ENCODE data around the gene SLC9A2. TPM values are rescaled to one million over a fixed set of nuclear protein-coding genes. Genes with fewer than 3 reads are reported as not detected.

Gene SLC9A2
- total and polyA plus RNA-seq, 2 of the 13 experiments (the other 11 are each of a cell fraction or from before 2014, with no cell fraction given), result 0.02 TPM; not detected in 1

DNA sequence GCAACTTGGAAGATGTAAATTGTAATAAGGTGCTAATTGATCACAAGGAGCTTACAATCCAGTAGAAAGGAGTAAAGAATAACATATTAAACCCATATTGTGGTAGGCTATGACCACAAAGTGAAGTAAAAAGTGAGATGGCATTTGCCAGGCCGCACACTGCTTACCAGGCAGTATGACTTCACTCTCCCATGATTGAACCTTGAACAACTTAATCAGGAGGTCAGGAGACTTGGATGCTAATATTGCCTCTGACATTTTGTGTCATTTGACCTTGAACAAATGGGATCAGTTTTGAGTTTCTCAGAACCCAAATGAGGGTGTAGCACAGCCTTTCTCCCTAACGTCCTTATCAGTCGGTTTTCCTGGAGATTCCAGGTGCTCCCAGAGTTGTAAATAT lies 44.0 kb downstream of the SLC9A2 start (continued):
- TF ChIP-seq, protein P1, sequence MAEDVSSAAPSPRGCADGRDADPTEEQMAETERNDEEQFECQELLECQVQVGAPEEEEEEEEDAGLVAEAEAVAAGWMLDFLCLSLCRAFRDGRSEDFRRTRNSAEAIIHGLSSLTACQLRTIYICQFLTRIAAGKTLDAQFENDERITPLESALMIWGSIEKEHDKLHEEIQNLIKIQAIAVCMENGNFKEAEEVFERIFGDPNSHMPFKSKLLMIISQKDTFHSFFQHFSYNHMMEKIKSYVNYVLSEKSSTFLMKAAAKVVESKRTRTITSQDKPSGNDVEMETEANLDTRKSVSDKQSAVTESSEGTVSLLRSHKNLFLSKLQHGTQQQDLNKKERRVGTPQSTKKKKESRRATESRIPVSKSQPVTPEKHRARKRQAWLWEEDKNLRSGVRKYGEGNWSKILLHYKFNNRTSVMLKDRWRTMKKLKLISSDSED (CRISPR knock-in tag; IDR thresholded peaks at IDR 0.05), result no peak
- TF ChIP-seq PHF21A (CRISPR knock-in tag; IDR thresholded peaks at IDR 0.05) (no peak), SALL1 (CRISPR knock-in tag; IDR thresholded peaks at IDR 0.05) (no peak)

DNA sequence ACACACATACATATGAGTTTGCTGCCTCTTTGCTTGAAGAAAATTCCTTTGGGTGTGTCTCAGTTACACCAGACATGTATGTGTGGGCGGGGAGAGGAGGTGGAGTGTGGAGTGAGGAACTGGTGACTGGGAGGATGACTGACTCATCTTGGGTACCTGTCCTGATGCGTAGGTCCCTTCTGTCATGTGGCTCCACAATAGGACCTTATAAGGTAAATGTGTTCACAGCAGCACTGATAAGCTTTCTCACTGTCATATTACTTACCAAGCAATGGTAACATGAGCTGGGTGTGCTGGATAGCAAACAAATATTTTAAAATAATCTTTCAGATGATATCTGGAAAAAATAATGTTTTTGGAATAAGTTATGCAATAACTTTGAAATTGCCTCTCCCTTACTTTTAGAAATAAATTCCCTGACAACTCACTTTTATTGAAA lies 45.1 kb downstream of the SLC9A2 start:
- H3K4me1 ChIP-seq (ENCODE audit: insufficient read depth, low read length), result 0 out of 2 replicates have a peak, but pooled peaks cover 6% of the 10 kb centered on the region
- no peak overlapping the region for H3K4me3 ChIP-seq (replicated peaks in 1 of 3; ENCODE audit: insufficient read depth in 1 of 3, low read depth in 2 of 3, low read length in 3 of 3)
- TF ChIP-seq CEBPB (IDR thresholded peaks at IDR 0.05; ENCODE audit: borderline replicate concordance, low read depth, low read length) (peak; percentile 4; the same call in 1 of the 2 replicates), FOSL2 (CRISPR knock-in tag; IDR thresholded peaks at IDR 0.05) (0 out of 2 replicates have a peak, but pooled peaks have one; percentile 31)
- TF ChIP-seq, protein P2, sequence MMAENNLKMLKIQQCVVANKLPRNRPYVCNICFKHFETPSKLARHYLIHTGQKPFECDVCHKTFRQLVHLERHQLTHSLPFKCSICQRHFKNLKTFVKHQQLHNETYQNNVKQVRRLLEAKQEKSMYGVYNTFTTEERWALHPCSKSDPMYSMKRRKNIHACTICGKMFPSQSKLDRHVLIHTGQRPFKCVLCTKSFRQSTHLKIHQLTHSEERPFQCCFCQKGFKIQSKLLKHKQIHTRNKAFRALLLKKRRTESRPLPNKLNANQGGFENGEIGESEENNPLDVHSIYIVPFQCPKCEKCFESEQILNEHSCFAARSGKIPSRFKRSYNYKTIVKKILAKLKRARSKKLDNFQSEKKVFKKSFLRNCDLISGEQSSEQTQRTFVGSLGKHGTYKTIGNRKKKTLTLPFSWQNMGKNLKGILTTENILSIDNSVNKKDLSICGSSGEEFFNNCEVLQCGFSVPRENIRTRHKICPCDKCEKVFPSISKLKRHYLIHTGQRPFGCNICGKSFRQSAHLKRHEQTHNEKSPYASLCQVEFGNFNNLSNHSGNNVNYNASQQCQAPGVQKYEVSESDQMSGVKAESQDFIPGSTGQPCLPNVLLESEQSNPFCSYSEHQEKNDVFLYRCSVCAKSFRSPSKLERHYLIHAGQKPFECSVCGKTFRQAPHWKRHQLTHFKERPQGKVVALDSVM (CRISPR knock-in tag; IDR thresholded peaks at IDR 0.05), result no peak
- H3K9ac ChIP-seq (ENCODE audit: insufficient read depth, low read depth, low read length), result no peak overlapping the region
- H3K4me2 ChIP-seq (ENCODE audit: low read depth, low read length), result no peak overlapping the region
- intact Hi-C loops (cut with micrococcal nuclease; ENCODE audit: unreplicated experiment) (no loop called here), in situ Hi-C loops (cut with HindIII; ENCODE audit: extremely low pct_ligation_motif_present, low pct_unique_long_range_greater_than_20kb) (no loop called here)
- FAIRE-seq (no peak), ATAC-seq (no peak; the same call in 2 of the 3 replicates), DNase-seq (ENCODE audit: low spot score) (peak; percentile 27)
- no peaks in the 10 kb centered on the region for H3K9me3 ChIP-seq (ENCODE audit: low read length)
- CTCF ChIA-PET (ENCODE audit: low intra/inter-chr PET ratio, low total read pairs), result no interaction called here
- no TSS peak for BruUV-seq (replicated peaks)
- H3K36me3 ChIP-seq (replicated peaks in 1 of 2; ENCODE audit: control insufficient read depth in 1 of 2, insufficient read depth in 2 of 2, low read length in 2 of 2), result no peaks in the 10 kb centered on the region
- H4K20me1 ChIP-seq (ENCODE audit: insufficient read depth, low read length), result no peaks in the 10 kb centered on the region
- no peak overlapping the region for H3K27ac ChIP-seq (ENCODE audit: extremely low read length, insufficient read depth, low read length)
- H3K27me3 ChIP-seq (ENCODE audit: control insufficient read depth in 1 of 2, insufficient read depth in 2 of 2, low read length in 2 of 2), result peaks cover 0 to 16% of the 10 kb centered on the region in 2 experiments; a peak in 1 of 5 replicates
- POLR2A ChIA-PET, result no interaction called here
- no peak overlapping the region for H2AFZ ChIP-seq (ENCODE audit: low read length)
- no peaks in the 10 kb centered on the region for H3K79me2 ChIP-seq (ENCODE audit: insufficient read depth, low read length)
- 25% methylated on average over 2 of the region's 2 CpGs for WGBS (ENCODE audit: low lambda C conversion rate)

All from HepG2 (cell line).